Left lung (tissue), 10 donors: ENCODE results near the gene SCO1. TPM values are rescaled to one million over a fixed set of nuclear protein-coding genes. Genes with fewer than 3 reads are reported as not detected.

ENCODE experiments used
- ATAC-seq: fragments of 200-7000 bp; cut with Tn5 transposase; one replicate; pipeline ENCODE4 v1.9.1; 2020; ENCODE audit warnings: moderate library complexity
- DNase-seq, 4 donors: peaks; one replicate each; pipeline ENCODE4 v3.0.0-alpha.2; 2013 to 2020
- H3K27ac ChIP-seq, 2 donors: fragments of 200-600 bp; sonication (generic) in 1 of 2; one replicate each; pipeline versions ENCODE4 v1.5.0 to v1.8.0; 2020 to 2021
- H3K27me3 ChIP-seq, 2 donors: fragments of 200-600 bp; sonication (generic) in 1 of 2; one replicate each; pipeline versions ENCODE4 v1.5.0 to v1.8.0; 2020 to 2021
- H3K36me3 ChIP-seq, 2 donors: fragments of 200-600 bp; sonication (generic) in 1 of 2; one replicate each; pipeline versions ENCODE4 v1.5.0 to v1.8.0; 2020 to 2021
- H3K4me1 ChIP-seq, 2 donors: fragments of 200-600 bp; one replicate each; pipeline ENCODE4 v1.8.0; 2021
- H3K4me3 ChIP-seq, 2 donors: fragments of 200-600 bp; sonication (generic) in 1 of 2; one replicate each; pipeline versions ENCODE4 v1.5.0 to v1.8.0; 2020 to 2021; ENCODE audit warnings: mild to moderate bottlenecking in 1 of 2
- H3K9me3 ChIP-seq, 2 donors: fragments of 200-600 bp; sonication (generic) in 1 of 2; one replicate each; pipeline versions ENCODE4 v1.5.0 to v1.8.0; 2020 to 2021
- CTCF ChIP-seq, 2 donors: fragments of 200-600 bp; sonication (generic) in 1 of 2; IDR thresholded peaks; one replicate each; pipeline versions ENCODE4 v1.5.0 to v1.8.0; 2021; ENCODE audit warnings: antibody characterized with exemption in 2 of 2
- intact Hi-C, 2 donors: fragments of 100-400 bp; cut with DNase I; formaldehyde crosslinking; loops; one replicate each; pipeline versions ENCODE4 v1.11.2 to v1.14.2; 2022
- polyA plus RNA-seq, 6 donors: library from polyadenylated mRNA; unstranded; fragments of 120-200 nt; gene quantifications; one replicate each; pipeline ENCODE4 v1.2.1, GENCODE V29; 2013; ENCODE audit not compliant: insufficient read length in 6 of 6
- total RNA-seq, 2 donors: library from RNA; stranded (reverse); fragmentation: NEBNext Ultra II Directional; extraction: Animal tissue kit (Norgen Biotek cat#: 25700); gene quantifications; one replicate each; pipeline ENCODE4 v1.2.1, GENCODE V29; 2021
- donor health status: DM: no; HTN: yes; CAD: no.
- donor health status: DM: no; HTN: no; CAD: no.

SCO1 gene
- total and polyA plus RNA-seq, 8 donors, result 24.5 to 29.6 (median 26.7) TPM

GRCh38 chr17:10668775-10669174 is 28.6 kb downstream of the SCO1 start:
- intact Hi-C loops, result no loop called here
- Histone ChIP-seq H3K9me3 (no peaks in the 10 kb centered on the region), H3K4me3 (no peak overlapping the region), H3K4me1 (no peaks in the 10 kb centered on the region), H3K27ac (no peak overlapping the region), H3K36me3 (peaks cover 0 to 7% of the 10 kb centered on the region in 2 donors), H3K27me3 (no peaks in the 10 kb centered on the region)
- TF ChIP-seq CTCF (IDR thresholded peaks at IDR 0.05), result no peak
- ATAC-seq (no peak), DNase-seq (no peak)

GRCh38 chr17:10666906-10667305 is 30.4 kb downstream of the SCO1 start:
- H3K4me1 ChIP-seq, result no peaks in the 10 kb centered on the region
- H3K27ac ChIP-seq, result no peak overlapping the region
- DNase-seq (no peak), ATAC-seq (no peak)
- TF ChIP-seq CTCF (IDR thresholded peaks at IDR 0.05), result no peak
- H3K9me3 ChIP-seq, result no peaks in the 10 kb centered on the region
- intact Hi-C loops, result no loop called here
- no peak overlapping the region for H3K4me3 ChIP-seq
- no peaks in the 10 kb centered on the region for H3K27me3 ChIP-seq
- H3K36me3 ChIP-seq, result no peaks in the 10 kb centered on the region

GRCh38 chr17:10664571-10664970 is 32.8 kb downstream of the SCO1 start:
- Histone ChIP-seq H3K4me1 (no peaks in the 10 kb centered on the region), H3K4me3 (no peak overlapping the region), H3K9me3 (no peaks in the 10 kb centered on the region), H3K27me3 (no peaks in the 10 kb centered on the region), H3K27ac (no peak overlapping the region), H3K36me3 (no peaks in the 10 kb centered on the region)
- intact Hi-C loops, result no loop called here
- DNase-seq, result no peak
- ATAC-seq, result no peak
- no peak for TF ChIP-seq CTCF (IDR thresholded peaks at IDR 0.05)

GRCh38 chr17:10663231-10663630 is 34.1 kb downstream of the SCO1 start:
- Histone ChIP-seq H3K4me1 (no peaks in the 10 kb centered on the region), H3K4me3 (no peak overlapping the region), H3K36me3 (no peaks in the 10 kb centered on the region), H3K9me3 (no peaks in the 10 kb centered on the region), H3K27me3 (no peaks in the 10 kb centered on the region), H3K27ac (no peak overlapping the region)
- no peak for TF ChIP-seq CTCF (IDR thresholded peaks at IDR 0.05)
- DNase-seq (no peak), ATAC-seq (no peak)
- intact Hi-C loops, result no loop called here

- H3K27me3 ChIP-seq, result no peaks in the 10 kb centered on the region
- no peaks in the 10 kb centered on the region for H3K4me1 ChIP-seq
- intact Hi-C loops, result no loop called here
- H3K4me3 ChIP-seq, result no peak overlapping the region
- DNase-seq (no peak), ATAC-seq (no peak)
- H3K36me3 ChIP-seq, result no peaks in the 10 kb centered on the region
- no peak for TF ChIP-seq CTCF (IDR thresholded peaks at IDR 0.05)
- H3K27ac ChIP-seq, result no peak overlapping the region
- no peaks in the 10 kb centered on the region for H3K9me3 ChIP-seq
These were observed 35.9 kb downstream of the SCO1 start for GRCh38 chr17:10661437-10661836.
